GM19239 (cell line): Measurements from ENCODE around the gene IFITM10.

Experiments used
- DNase-seq: peaks from one replicate; pipeline ENCODE4 v3.0.0; 2011; ENCODE audit warnings: low spot score; ENCODE audit not compliant: insufficient read length
- FAIRE-seq: peaks from 2 replicates; lab custom pipeline; 2011; peaks lifted over from hg19 to GRCh38; lab: Jason Lieb, UNC

IFITM10 gene

DNA sequence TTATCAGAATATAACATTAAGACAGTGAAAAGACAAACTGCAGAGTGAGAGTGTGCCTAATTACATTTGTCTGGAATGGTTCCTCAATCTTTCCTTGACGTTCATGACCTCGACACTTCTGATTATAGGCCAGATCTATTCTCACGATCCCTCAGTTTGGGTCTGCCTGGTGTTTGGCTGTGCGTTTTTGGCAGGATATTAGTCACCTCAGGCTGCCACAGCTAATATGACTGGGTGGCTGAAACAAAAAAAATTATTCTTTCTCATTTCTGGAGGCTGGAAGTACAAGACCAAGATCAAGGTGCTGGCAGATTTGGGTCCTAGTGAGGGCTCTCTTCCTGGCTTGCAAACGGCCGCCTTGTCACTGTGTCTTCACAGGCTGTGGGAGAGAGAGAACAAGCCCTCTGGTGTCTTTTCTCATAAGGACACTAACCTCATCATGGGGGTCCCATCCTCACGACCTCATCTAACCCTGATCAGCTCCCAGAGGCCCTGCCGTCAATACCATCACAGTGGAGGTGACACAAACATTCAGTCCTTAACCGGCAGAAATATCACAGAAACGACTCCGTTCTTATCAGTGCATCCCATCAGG lies 23.2 kb downstream of the IFITM10 start:
- FAIRE-seq (no peak), DNase-seq (no peak)

DNA sequence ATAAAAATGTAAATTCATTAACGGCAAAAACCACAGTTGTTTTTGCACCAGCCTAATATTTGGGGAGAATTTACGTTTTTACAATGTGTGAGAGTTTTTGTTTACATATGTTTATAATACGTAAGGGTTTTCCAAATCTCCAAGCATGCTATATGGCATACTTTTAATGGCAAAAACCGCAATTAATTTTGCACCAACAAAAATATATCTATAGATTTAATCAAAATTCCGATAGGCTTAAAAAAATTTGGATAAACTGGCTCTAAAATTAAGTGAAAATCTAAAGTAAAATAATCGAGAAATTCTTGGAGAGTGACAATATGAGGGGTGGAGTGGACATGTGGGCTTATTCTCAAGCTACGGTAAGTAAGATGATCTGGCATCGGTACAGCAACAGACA lies 30.6 kb downstream of the IFITM10 start:
- no peak for FAIRE-seq
- DNase-seq = no peak

DNA sequence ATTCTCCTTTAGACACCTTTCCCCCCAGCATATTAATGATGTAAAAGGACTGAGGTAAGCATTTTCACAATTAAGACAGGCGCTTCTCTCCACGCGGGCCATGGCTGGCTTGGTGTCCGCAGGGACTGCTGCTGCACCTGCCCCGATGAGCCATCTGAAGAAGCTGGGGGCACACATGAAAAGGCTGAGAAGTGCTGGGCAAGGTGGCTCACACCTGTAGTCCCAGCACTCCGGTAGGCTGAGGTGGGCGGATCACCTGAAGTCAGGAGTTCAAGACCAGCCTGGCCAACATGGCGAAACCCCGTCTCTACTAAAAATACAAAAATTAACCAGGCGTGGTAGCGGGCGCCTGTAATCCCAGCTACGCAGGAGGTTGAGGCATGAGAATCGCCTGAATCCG lies 32.1 kb downstream of the IFITM10 start:
- DNase-seq = no peak
- FAIRE-seq = no peak

DNA sequence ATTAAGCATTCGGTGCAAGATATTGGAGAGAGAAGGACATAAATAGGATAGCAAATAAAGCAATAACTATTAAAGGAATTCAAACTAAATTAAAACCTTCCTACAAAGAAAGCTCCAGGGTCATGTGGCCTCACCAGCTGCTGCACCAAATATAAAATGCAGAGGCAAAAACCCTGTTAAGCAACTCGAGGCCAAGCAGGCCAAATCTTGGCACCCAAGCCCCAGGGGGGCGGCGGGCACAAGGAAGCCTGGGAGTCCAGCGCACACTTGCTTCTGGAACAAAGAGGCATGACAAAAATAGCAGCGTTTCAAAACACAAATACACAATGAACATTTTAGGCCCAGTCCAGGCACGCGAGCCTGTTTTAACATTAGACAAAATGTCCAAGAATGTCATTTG lies 32.6 kb downstream of the IFITM10 start:
- FAIRE-seq (no peak), DNase-seq (no peak)

DNA sequence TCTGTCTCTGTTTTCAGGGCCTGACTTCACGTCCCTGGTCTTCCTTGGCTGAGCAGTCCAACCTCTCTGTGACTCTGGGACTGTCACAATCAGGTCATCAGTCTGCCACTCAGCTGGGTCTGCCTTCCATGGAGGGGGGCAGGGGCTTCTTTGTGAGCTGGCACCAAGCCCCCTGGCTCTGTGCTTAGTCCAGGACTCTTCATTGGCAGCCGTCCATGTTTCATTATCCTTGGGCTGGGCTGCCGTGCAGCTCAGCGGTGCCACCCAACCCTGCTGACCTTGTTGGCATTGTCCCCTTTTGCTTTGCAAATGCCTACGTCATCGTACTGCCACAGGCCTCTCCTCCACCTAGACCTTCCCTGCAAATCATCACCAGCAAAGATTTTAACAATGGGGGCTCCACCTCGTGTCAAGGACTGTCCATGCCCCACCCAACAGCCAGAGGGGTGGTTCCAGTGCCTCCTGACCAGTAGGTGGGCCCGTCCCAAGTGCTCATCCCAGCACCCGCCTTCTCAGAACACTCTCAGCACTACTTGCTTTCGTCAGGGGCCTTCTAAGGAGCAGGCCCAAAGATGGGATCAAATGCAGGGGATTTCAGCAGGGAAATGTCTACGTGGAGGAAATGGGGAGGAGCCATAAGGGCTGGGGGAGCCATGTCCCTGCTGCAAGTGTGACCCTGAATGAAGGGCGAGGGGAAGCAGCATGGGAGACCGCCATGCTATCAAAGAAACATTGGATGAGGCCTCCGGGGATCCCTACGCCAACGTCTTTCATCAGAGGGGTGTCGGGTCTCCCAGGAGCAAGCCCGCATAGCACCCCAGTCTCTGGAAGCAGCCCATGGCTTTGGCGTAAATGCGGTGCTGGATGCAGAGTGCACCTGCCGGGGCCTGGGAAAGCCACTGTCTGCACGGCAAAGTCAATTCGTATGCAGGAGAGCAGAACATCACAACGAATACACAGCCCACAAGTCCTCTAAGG lies 35.2 kb downstream of the IFITM10 start:
- FAIRE-seq (no peak), DNase-seq (no peak)

DNA sequence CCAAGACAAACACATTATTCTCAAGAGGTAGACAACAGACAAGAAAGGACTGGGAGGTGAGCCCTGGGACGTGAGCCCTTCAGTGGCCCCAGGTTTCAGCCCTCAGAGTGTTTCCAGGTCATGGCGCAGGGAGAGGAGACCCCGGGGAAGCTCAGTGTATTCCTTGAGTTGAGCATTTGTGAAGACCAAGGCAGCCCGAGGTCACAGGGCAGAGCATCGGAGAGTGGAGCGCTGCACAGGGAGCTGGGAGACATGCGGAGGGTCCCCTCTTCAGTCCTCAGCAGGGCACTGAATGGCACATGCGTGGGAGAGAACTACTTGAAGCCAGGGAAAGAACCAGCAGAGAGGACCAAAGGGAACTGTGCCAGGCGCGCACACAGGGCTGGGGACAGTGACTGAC lies 41.7 kb downstream of the IFITM10 start:
- DNase-seq (no peak), FAIRE-seq (no peak)

DNA sequence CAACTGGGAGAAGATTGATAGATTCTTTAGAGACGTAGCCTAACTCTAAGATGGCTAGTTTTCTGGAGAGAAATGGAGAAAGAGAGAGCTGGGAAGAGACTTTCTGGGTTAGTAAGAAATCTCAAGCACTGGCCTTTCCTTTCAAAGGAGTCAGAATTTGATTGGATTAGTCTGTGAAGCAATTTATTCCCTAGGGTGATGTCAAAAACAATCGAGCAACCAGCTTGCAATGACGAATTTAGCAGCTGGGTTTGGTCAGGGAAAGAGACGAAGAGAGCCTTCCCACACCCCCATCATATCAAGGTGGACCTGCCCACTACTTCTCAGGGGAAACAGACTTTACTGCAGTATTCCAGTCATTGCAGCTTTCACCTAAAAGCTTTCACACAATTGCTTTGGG lies 42.6 kb downstream of the IFITM10 start:
- no peak for FAIRE-seq
- DNase-seq = no peak

DNA sequence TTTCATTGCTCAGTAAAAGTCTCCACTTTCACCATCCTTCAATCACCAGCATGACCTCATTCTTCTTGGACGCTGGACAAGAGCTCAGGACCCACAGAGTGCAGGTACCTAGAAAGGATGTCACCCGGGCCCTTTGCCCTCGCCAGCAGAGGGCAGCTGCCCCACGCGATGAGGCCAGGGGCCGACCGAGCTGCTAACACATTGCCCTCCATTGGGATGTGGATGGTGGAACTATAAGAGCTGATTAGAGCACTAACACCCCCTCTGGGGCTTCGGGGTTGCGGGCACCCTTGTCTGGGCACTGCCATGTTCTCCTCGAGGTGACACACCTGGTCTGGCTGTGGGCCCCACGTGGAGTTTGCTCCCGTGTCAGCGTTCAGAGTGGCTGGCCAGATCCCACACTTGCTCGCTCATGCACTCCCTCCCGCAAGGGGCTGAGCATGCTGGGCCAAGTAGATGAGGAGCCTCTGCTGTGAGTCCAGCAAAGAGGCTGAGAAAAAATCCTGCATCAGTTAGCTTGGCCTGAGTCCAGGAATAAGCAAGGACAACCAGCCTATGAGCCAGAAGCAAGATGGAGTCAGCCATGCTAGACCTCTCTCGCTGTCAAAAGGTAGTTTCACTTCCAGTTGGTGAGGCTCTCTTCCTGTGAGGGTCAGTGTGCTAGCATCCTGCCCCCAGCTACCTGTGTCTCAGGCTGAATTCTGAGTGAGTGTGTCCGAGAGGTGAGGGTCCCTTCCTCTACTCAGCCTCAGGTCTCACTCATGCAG lies 43.6 kb downstream of the IFITM10 start:
- DNase-seq (no peak), FAIRE-seq (no peak)

DNA sequence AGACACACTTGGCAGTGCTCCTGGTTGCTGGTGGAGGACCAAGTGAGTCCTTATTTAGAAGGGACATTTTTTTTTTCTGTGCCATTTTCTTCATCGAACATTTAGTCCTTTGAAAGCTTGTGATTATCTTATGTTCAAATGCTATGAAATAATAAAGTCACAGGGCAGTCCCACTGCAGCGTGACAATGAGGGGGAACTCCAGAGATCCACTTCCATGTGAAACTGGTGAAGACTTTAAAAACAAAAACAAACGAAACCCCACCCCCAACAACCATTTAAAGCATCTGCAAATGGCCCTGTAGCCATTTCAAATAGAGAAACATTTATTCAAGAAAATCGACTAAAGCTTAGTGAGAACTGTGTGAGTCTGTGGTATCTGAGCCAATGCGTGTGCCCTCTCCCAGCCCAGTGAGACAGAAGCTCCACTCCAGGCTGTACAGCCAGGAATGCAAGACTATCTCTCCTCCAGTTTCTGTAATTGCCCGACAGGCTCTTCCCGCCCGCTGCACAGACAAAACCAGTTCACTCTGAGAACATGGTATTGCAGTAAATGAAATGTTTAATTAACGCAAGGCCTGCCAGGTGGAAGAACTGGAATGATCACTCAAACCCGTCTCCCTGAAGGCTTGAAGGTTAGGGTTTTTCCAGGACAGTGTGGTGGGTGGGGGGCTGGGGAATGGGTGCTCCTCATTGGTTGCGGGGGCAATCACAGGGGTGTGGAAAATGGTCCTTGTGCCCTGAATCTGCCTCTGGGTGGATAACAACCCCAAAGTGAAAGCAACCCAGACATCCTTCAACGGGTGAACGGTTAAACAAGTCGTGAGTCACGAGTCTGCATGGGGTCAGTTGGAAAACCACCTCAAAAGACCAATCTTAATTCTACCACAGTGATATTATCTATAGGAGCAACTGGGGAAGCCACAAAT lies 45.0 kb downstream of the IFITM10 start:
- FAIRE-seq = no peak

DNA sequence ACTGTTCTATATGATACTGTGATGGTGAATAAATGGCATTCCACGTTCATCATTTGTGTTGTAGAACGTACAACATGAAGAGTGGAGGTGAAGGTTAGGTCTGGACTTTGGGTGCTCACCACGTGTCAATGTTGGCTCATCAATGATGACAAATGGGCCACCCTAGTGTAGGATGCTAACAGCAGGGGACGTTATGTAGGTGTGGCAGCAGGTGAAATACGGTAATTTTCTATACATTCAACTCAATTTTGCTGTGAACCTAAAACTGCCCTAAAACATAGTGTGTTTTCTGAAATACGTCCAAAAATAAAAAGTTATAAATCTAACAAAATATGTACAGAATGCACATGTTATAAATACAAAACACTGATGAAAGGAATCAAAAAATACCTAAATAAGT lies 47.2 kb downstream of the IFITM10 start:
- FAIRE-seq (no peak), DNase-seq (no peak)

More for the DNA sequence above, 45.0 kb downstream of the IFITM10 start:
- no peak for DNase-seq

DNA sequence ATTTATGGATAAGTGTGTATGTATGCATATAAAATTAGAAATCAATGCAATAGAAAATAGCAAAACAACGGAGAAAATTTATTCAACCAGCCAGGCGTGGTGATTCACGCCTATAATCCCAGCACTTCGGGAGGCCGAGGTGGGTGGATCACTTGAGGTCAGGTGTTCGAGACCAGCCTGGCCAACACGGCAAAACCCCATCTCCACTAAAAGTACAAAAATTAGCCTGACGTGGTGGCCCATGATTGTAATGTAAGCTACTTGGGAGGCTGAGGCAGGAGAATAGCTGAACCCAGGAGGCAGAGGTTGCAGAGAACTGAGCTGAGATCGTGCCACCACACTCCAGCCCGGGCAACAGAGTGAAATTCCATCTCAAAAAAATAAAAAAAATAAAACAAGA lies 47.9 kb downstream of the IFITM10 start:
- DNase-seq (no peak), FAIRE-seq (no peak)

DNA sequence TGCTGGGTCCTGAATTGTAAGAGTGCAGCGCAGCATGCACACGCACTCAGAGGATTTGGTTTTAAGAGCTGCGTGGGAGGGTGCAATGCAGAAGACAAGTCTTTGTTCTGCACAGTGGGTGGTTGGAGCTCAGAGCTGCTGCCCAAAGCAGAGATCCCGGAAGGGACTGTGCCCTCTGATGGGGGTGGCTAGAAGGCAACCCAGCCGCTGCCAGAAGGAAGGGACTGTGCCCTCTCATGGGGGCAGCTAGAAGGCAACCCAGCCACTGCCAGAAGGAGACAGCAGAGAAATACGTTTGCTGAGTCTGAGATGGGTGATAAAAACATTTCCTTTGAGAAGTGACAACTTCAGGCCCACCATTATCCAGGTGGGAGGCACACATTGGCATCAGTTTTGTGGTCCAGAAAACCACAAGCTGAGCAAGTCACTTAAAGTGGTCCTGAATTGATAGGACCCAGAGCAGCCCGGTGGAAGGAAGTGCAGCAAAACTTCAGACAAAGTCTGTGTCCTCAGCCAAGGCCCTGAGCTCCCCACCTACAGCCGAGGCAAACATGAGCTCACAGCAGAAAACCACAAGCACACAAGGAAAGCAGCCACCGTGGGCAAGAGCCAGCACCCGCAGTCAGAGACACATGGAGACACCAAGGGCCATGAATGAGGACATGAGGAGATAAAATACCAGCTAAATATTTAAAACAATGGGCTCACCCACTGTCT lies 49.1 kb downstream of the IFITM10 start:
- no peak for FAIRE-seq
- DNase-seq = no peak

DNA sequence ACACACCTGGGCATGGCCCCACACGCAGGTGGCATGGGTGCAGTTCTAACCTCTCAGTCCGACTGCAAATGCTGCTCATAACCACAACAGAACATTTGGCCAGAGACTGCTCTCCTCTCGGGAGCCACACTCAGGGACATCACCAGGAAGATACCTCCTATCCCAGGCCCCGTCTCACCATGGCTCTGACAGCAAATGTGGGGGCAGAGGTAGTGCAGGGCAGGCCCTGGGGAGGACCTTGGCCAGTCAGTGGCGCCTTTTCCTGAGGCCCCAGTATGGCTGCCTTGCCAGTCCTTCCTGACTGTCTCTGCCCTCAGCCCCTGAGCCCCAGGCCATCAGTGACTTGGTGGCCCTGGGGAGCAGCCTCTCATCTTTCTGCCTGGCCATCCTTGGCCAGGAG lies 50.6 kb downstream of the IFITM10 start:
- DNase-seq (no peak), FAIRE-seq (no peak)

DNA sequence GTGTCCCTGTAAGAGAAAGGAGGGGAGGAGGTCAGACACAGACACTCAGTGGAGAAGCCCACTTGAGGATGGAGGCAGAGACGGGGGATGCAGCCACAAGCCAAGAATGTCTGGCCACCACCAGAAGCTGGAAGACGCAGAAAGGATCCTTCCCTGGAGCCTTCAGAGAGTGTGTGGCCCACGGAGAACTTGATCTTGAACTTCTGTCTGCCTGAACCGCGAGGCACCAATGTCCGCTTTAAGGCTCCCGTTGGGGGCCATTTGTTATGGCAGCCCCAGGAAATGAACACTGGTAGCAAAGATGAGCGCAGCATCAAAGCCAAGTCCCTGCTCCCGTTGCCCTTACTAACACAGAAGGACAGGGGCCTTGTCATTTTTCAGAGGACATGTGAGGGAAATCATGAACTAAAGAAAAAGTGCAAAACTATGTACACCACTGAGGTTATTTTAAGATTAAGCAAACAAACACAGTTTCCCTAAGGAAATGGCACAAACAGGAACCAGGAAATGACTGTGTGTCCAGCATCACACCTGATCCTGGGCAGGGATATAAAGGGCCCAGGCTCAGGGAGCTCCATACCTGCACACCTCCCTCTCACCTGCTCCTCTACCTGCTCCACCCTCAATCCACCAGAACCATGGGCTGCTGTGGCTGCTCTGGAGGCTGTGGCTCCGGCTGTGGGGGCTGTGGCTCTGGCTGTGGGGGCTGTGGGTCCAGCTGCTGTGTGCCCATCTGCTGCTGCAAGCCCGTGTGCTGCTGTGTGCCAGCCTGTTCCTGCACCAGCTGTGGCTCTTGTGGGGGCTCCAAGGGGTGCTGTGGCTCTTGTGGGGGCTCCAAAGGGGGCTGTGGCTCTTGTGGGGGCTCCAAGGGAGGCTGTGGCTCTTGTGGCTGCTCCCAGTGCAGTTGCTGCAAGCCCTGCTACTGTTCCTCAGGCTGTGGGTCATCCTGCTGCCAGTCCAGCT lies 53.5 kb downstream of the IFITM10 start, which contains the start of gene KRTAP5-6:
Gene KRTAP5-6 (plus strand): TSS at position 588 of the 963 bp plus-strand sequence. CDS start 51 bp downstream, at position 639.
- FAIRE-seq = no peak

DNA sequence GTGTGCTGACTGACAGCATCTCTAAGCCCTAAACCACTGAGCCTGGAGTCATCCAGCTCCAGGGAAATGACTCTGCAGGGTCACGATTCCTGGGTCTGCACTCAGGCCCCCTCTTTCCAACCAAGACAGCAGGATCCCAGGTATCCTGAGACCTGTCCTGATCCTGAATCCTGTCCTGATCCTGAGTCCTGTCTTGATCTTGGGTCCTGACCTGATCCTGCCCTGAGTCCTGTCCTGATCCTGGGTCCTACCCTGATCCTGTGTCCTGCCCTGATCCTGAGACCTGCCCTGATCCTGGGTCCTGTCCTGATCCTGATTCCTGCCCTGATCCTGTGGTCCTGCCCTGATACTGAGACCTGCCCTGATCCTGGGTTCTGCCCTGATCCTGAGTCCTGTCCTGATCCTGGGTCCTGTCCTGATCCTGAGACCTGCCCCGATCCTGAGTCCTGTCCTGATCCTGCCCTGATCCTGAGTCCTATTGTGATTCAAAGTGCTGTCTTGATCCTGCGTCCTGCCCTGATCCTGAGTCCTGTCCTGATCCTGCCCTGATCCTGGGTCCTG lies 54.8 kb downstream of the IFITM10 start:
- DNase-seq (no peak), FAIRE-seq (no peak)

More for the DNA sequence above, 53.5 kb downstream of the IFITM10 start, which contains the start of gene KRTAP5-6:
- no peak for DNase-seq

DNA sequence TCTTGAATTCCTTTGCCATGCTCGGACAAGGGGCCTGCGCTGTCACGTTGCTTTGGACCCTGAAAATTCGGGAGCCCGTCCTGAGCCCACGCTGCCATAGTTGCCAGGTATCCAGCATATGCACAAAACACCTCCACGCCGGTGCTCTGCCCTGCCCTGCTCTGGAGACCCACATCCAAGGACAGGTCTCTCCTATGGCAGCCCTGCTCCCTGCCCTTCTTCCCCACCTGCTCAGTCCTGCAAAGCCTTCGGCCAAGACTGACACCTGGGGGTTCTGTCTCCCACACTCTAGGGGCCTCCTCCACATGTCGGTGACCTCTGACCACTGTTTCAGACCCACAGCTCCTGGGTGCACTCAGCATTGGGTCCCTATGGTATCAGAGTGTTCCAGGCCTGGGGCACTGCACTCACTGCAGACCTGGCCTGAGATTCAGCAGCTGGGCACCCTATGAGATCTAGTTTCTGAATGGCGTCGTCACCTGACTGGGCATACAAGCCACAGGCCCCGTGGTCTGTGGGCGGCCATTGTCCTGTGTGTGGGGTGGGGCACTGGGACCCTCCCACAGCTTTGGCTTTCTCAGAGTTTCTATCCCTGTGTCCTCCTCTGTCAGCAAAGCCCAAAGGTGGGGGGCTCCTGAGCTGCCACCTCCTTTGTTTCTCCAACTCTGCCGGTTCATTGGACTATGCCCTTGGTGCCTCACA lies 55.4 kb downstream of the IFITM10 start:
- DNase-seq (no peak), FAIRE-seq (no peak)
